Gastrocnemius medialis (tissue), 4 donors: ENCODE results near the gene LARP4B.

Experiments used
- POLR2A ChIP-seq, 2 donors: fragments of 450-650 bp; IDR thresholded peaks; one replicate each; pipeline ENCODE4 v1.6.1; 2017; ENCODE audit warnings: antibody characterized with exemption in 2 of 2, mild to moderate bottlenecking in 2 of 2, moderate library complexity in 2 of 2
- TF ChIP-seq, protein P1 (sequence below), 5 experiments: fragments of 450-650 bp in 3 of 5; fragments of 200-600 bp in 2 of 5; sonication (generic) in 2 of 5; IDR thresholded peaks in 4 of 5; conservative IDR thresholded peaks in 1 of 5; 1 replicate in 4 of 5; 2 replicates in 1 of 5; pipeline ENCODE4 v1.5.1; 2016 to 2019; ENCODE audit warnings: antibody characterized with exemption in 5 of 5, mild to moderate bottlenecking in 3 of 5, moderate library complexity in 3 of 5

DNA sequence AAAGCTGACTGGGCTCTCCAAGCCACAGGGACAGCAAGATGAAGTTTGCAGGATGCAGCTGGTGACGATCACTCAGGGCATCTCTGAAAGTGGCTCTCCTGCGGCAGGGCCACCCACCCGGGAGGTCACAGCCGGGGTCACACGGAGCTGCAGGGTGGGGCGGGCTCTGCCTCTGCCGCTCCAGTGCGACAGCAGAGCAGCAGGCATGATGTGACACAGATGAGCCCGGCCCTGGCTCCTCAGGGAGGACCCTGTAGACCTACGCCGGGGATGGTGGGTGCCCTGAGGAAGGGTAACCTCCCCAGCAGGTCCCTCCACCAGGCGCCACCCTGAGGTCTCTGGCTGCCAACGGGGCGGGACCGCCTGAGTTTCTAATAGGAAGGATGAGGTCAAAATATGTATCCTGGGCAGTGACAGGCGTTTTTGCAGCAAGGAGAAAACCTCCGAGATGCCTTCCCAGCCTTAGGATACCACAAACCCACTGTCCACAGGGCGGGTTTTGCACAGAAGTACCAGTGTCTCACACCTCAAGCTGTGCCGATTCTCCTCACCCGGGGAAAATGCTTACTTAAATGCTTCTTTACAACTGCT is 127.2 kb downstream of the LARP4B start:
- TF ChIP-seq, protein P1, sequence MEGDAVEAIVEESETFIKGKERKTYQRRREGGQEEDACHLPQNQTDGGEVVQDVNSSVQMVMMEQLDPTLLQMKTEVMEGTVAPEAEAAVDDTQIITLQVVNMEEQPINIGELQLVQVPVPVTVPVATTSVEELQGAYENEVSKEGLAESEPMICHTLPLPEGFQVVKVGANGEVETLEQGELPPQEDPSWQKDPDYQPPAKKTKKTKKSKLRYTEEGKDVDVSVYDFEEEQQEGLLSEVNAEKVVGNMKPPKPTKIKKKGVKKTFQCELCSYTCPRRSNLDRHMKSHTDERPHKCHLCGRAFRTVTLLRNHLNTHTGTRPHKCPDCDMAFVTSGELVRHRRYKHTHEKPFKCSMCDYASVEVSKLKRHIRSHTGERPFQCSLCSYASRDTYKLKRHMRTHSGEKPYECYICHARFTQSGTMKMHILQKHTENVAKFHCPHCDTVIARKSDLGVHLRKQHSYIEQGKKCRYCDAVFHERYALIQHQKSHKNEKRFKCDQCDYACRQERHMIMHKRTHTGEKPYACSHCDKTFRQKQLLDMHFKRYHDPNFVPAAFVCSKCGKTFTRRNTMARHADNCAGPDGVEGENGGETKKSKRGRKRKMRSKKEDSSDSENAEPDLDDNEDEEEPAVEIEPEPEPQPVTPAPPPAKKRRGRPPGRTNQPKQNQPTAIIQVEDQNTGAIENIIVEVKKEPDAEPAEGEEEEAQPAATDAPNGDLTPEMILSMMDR (IDR thresholded peaks at IDR 0.05 in 4 of 5, conservative IDR thresholded peaks at IDR 0.05 in 1 of 5), result no peak
- no peak for TF ChIP-seq POLR2A (IDR thresholded peaks at IDR 0.05)
